Progenitor cell of endocrine pancreas (in vitro differentiated cells): ENCODE measurements around the gene LIMK2. TPM values are rescaled to one million over a fixed set of nuclear protein-coding genes. Genes with fewer than 3 reads are reported as not detected.

Experiments
- DNase-seq: peaks from one replicate; pipeline ENCODE4 v3.0.0; 2021; ENCODE audit warnings: low spot score; ENCODE audit not compliant: unreplicated experiment
- H3K27ac Mint-ChIP-seq: 2 replicates; pipeline ENCODE4 v1.8.0; 2021; ENCODE audit warnings: mild to moderate bottlenecking, moderate library complexity, mixed read lengths
- H3K27me3 Mint-ChIP-seq: 2 replicates; pipeline ENCODE4 v1.8.0; 2021; ENCODE audit warnings: mixed read lengths
- H3K36me3 Mint-ChIP-seq: 2 replicates; pipeline ENCODE4 v1.8.0; 2022; ENCODE audit warnings: mixed read lengths; ENCODE audit not compliant: insufficient read depth
- H3K4me1 Mint-ChIP-seq: 2 replicates; pipeline ENCODE4 v1.8.0; 2021; ENCODE audit warnings: low read depth, mixed read lengths
- H3K4me3 Mint-ChIP-seq: 2 replicates; pipeline ENCODE4 v1.8.0; 2021; ENCODE audit warnings: low read depth, mild to moderate bottlenecking, moderate library complexity, mixed read lengths
- H3K9me3 Mint-ChIP-seq: 2 replicates; pipeline ENCODE4 v1.8.0; 2021; ENCODE audit warnings: low read depth, mixed read lengths
- total RNA-seq: library from RNA; stranded (reverse); gene quantifications from 2 replicates; pipeline ENCODE4 v1.2.1, GENCODE V29; 2021
- TF ChIP-seq, protein P1 (sequence below): fragments of 200-600 bp; sonication (generic); IDR thresholded peaks from one replicate; pipeline ENCODE4 v1.5.0; 2021; ENCODE audit warnings: antibody characterized with exemption, mild to moderate bottlenecking; ENCODE audit not compliant: unreplicated experiment

Gene LIMK2
- total RNA-seq, 1 donor from 2014 or later = 44.7 TPM

DNA sequence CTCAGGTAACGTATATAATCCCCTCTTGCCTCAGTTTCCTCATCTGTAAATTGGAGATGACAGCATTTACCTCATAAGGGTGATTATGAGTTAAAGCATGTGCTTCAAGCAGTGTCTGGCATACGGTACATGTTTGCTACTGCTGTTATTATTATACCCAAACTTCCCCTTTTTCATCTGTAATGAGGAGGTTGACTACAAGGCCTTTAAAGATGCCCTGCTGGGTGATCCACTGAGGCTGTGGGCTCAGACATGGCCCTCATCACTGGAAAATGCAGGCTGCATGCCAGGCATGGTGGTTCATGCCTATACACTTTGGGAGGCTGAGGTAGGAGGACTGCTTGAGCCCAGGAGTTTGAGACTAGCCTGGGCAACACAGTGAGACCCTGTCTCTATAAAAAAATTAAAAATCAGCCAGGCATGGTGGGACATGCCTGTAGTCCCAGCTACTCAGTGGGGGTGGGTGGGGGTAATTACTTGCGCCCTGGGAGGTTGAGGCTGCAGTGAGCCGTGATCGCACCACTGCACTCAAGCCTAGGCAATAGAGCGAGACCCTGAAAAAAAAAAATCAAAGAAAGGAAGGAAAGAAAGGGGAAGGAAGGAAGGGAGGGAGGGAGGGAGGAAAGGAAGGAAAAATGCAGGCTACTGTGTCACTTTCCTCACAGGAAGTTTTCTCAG is 75.9 kb downstream of the LIMK2 start:
- Mint-ChIP-seq H3K27me3 (peaks cover 7% of the 10 kb centered on the region), H3K36me3 (peaks cover 7% of the 10 kb centered on the region), H3K27ac (no peak overlapping the region), H3K4me3 (no peak overlapping the region), H3K4me1 (peaks cover 34% of the 10 kb centered on the region), H3K9me3 (no peaks in the 10 kb centered on the region)
- TF ChIP-seq, protein P1, sequence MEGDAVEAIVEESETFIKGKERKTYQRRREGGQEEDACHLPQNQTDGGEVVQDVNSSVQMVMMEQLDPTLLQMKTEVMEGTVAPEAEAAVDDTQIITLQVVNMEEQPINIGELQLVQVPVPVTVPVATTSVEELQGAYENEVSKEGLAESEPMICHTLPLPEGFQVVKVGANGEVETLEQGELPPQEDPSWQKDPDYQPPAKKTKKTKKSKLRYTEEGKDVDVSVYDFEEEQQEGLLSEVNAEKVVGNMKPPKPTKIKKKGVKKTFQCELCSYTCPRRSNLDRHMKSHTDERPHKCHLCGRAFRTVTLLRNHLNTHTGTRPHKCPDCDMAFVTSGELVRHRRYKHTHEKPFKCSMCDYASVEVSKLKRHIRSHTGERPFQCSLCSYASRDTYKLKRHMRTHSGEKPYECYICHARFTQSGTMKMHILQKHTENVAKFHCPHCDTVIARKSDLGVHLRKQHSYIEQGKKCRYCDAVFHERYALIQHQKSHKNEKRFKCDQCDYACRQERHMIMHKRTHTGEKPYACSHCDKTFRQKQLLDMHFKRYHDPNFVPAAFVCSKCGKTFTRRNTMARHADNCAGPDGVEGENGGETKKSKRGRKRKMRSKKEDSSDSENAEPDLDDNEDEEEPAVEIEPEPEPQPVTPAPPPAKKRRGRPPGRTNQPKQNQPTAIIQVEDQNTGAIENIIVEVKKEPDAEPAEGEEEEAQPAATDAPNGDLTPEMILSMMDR = no peak
- no peak for DNase-seq

DNA sequence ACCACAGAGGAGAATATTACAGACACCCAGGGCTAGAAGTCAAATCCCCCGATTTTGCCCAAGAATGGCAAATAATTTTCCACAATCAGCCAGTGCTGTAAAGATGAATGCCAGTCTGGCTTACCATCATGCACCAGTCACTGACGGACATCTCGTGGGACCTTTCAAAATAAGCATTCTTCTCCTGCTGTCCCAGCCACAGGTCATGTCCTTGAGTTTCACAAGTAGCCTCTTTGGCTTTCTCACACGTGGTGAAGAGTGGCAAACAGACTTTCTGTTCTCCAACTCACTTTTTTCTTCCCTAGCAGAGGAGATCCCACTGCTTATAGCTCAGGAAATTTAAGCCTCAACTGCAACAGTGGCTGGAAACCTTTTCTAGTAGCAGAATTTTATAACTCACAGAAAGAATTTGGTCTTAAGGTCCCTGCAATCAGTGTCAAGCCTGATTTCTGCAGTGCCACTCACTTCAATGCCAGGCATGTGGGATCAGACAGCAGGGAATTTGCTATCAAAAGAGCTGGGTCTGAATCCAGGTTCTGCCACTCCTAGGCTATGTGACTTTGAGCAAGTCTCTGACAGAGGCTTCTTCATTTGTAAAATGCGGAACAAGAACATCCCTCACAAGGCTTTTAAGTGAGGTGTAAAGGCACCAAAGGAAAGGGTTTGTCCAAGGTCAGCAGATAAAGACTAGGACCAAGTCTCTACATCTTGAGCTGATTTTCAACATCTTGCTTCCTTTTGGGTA is 76.6 kb downstream of the LIMK2 start:
- TF ChIP-seq, protein P1 = no peak
- H3K4me3 Mint-ChIP-seq = no peak overlapping the region
- no peak overlapping the region for H3K27ac Mint-ChIP-seq
- peaks cover 7% of the 10 kb centered on the region for H3K27me3 Mint-ChIP-seq
- no peaks in the 10 kb centered on the region for H3K9me3 Mint-ChIP-seq
- DNase-seq = no peak
- H3K4me1 Mint-ChIP-seq = peaks cover 34% of the 10 kb centered on the region
- peaks cover 5% of the 10 kb centered on the region for H3K36me3 Mint-ChIP-seq

DNA sequence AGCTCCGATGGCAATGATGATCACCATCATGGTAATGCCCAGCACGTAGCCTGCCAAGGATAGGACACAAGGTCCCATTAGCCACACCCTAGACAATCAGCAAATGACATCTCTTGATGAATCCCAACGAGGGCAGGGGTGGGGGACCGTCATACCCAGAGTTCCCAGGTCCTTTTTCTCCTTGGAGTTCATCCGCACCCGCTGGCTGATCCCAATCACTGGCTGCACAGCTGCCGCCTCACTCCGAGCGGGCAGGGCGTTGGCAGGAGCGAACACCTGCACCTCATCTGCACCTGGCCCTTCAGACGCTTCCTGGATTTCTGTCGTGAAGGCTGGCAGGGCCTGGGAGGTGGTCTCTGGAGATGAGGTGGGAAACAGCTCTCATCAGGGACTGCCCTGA is 77.2 kb downstream of the LIMK2 start:
- peak overlapping the region; percentile 64 for H3K27ac Mint-ChIP-seq
- no peaks in the 10 kb centered on the region for H3K9me3 Mint-ChIP-seq
- H3K4me1 Mint-ChIP-seq = peaks cover 29% of the 10 kb centered on the region

DNA sequence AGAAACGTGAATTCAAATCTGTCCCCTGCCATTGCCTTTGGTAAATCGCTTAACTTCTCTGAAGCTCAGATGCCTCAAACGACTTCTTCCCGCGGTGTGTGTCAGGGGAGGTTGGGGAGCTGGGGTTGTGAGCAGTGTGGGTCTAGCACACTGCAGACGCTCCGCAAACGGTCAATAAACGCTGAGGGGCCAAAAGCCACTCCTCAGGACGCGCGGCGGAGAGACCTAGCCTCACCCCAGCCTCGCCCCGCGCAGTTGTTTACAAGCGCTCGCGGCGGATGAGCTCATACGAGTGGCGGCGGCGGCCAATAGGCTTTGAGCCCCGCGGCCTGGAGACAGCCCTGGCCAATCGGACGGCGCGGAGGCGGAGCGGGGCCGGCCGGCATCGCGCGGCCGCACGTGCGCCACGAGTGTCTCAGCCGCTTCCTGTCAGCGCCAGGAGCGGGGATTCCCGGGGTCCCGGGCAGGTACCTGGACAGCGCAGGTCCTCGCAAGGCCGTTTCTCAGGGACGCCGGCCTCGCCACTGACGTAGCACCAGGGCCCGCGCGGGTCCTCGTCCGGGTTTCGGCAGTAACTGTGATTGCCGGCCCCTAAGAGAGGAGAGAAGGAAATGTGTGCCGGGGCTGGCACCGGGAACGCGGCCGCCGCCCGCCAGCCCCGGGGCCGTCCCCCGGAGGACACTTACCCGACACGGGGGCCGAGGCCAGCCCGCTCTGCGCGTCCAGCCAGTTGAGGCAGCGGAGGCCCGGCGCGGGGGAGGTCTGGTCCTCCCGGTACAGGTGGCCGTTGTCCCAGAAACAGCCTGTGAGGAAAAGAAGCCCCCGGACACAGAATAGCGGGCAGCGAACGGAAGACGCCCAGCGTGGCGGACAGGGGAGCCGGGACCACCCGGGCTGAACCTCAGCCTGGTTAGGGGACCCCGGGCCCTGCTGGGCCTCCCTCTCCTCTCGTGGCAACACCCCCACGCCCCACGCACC is 78.7 kb downstream of the LIMK2 start:
- no peaks in the 10 kb centered on the region for H3K9me3 Mint-ChIP-seq
- H3K4me3 Mint-ChIP-seq = peak overlapping the region; percentile 72
- peaks cover 5% of the 10 kb centered on the region for H3K36me3 Mint-ChIP-seq
- peak overlapping the region; percentile 87 for H3K27ac Mint-ChIP-seq
- peak; percentile 83 for DNase-seq
- peaks cover 20% of the 10 kb centered on the region for H3K4me1 Mint-ChIP-seq
- TF ChIP-seq, protein P1 = no peak
- peaks cover 7% of the 10 kb centered on the region for H3K27me3 Mint-ChIP-seq

More for the DNA sequence above, 77.2 kb downstream of the LIMK2 start:
- no peak overlapping the region for H3K4me3 Mint-ChIP-seq
- peaks cover 7% of the 10 kb centered on the region for H3K27me3 Mint-ChIP-seq
- DNase-seq = no peak
- H3K36me3 Mint-ChIP-seq = peaks cover 5% of the 10 kb centered on the region
- TF ChIP-seq, protein P1 = no peak
